Mucosa of stomach (tissue), 1 donor: ENCODE data around the gene PRDM10.
"Not testable (repeated sequence)": the region's sequence is repeated elsewhere in the genome, so short reads cannot be mapped to it uniquely, and the experiment has no call there.

Source experiments
- H3K27me3 ChIP-seq: one replicate; pipeline ENCODE4 v1.7.0; 2013; ENCODE audit warnings: mild to moderate bottlenecking, low read length; ENCODE audit not compliant: control insufficient read depth, insufficient read depth
- H3K36me3 ChIP-seq: one replicate; pipeline ENCODE4 v1.7.0; 2013; ENCODE audit warnings: low read length; ENCODE audit not compliant: control insufficient read depth, insufficient read depth
- H3K4me1 ChIP-seq: one replicate; pipeline ENCODE4 v1.7.0; 2013; ENCODE audit warnings: mild to moderate bottlenecking, low read length; ENCODE audit not compliant: control insufficient read depth, insufficient read depth
- H3K4me3 ChIP-seq: one replicate; pipeline ENCODE4 v1.7.0; 2013; ENCODE audit warnings: low read length
- H3K9ac ChIP-seq: one replicate; pipeline ENCODE4 v1.7.0; 2013; ENCODE audit warnings: mild to moderate bottlenecking, low read length, moderate library complexity
- H3K9me3 ChIP-seq: one replicate; pipeline ENCODE4 v1.7.0; 2013; ENCODE audit warnings: mild to moderate bottlenecking, low read length, moderate library complexity; ENCODE audit not compliant: control insufficient read depth
- donor health status: Pancreatic carcinoma.

The PRDM10 gene

GRCh38 chr11:130031945-130032344 lies 29.3 kb upstream of the PRDM10 start:
- H3K9ac ChIP-seq: no peak overlapping the region
- no peaks in the 10 kb centered on the region for H3K36me3 ChIP-seq
- no peaks in the 10 kb centered on the region for H3K27me3 ChIP-seq
- no peaks in the 10 kb centered on the region for H3K4me1 ChIP-seq
- H3K9me3 ChIP-seq: no peaks in the 10 kb centered on the region
- no peak overlapping the region for H3K4me3 ChIP-seq

GRCh38 chr11:130031056-130031455 lies 28.4 kb upstream of the PRDM10 start:
- no peaks in the 10 kb centered on the region for H3K36me3 ChIP-seq
- no peak overlapping the region for H3K4me3 ChIP-seq
- H3K4me1 ChIP-seq: no peaks in the 10 kb centered on the region
- H3K9ac ChIP-seq: no peak overlapping the region
- H3K27me3 ChIP-seq: no peaks in the 10 kb centered on the region
- no peaks in the 10 kb centered on the region for H3K9me3 ChIP-seq

- H3K4me1 ChIP-seq: no peaks in the 10 kb centered on the region
These were observed 26.5 kb upstream of the PRDM10 start for GRCh38 chr11:130029137-130029536.

GRCh38 chr11:130025371-130025770 lies 22.7 kb upstream of the PRDM10 start:
- Histone ChIP-seq H3K4me1 (no peaks in the 10 kb centered on the region), H3K36me3 (no peaks in the 10 kb centered on the region), H3K9ac (no peak overlapping the region), H3K4me3 (no peak overlapping the region), H3K27me3 (no peaks in the 10 kb centered on the region), H3K9me3 (no peaks in the 10 kb centered on the region)

More at GRCh38 chr11:130029137-130029536, 26.5 kb upstream of the PRDM10 start:
- no peak overlapping the region for H3K4me3 ChIP-seq
- H3K9me3 ChIP-seq: no peaks in the 10 kb centered on the region
- no peaks in the 10 kb centered on the region for H3K36me3 ChIP-seq
- H3K27me3 ChIP-seq: no peaks in the 10 kb centered on the region
- H3K9ac ChIP-seq: no peak overlapping the region

- no peak overlapping the region for H3K9ac ChIP-seq
- H3K4me1 ChIP-seq: no peaks in the 10 kb centered on the region
- H3K27me3 ChIP-seq: no peaks in the 10 kb centered on the region
- H3K9me3 ChIP-seq: no peaks in the 10 kb centered on the region
- no peaks in the 10 kb centered on the region for H3K36me3 ChIP-seq
- H3K4me3 ChIP-seq: no peak overlapping the region
These were observed 21.7 kb upstream of the PRDM10 start for GRCh38 chr11:130024361-130024760.

DNA sequence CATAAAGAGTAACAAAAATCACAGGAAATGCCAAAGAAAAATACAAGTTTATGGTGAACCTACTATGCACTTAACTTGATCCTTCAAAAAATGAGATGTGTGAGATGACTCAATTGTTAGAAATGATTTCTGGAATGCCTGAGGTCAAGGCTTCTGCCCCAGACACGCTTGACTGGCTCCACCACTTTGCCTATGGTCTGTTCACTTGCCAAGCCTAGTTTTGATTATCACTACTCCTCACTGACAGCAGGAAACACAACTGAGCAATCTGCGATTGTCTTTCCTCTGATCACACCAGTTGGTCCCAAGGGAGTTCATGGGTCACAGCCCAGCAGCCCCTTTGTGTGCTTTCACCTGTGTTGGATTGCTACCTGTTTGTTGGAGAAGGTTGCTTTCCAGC lies 20.6 kb upstream of the PRDM10 start:
- no peaks in the 10 kb centered on the region for H3K4me1 ChIP-seq
- no peak overlapping the region for H3K4me3 ChIP-seq
- no peak overlapping the region for H3K9ac ChIP-seq
- no peaks in the 10 kb centered on the region for H3K36me3 ChIP-seq
- H3K9me3 ChIP-seq: no peaks in the 10 kb centered on the region
- no peaks in the 10 kb centered on the region for H3K27me3 ChIP-seq

GRCh38 chr11:130022799-130023198 lies 20.2 kb upstream of the PRDM10 start:
- H3K4me1 ChIP-seq: no peaks in the 10 kb centered on the region
- H3K27me3 ChIP-seq: no peaks in the 10 kb centered on the region
- H3K4me3 ChIP-seq: no peak overlapping the region
- H3K36me3 ChIP-seq: no peaks in the 10 kb centered on the region
- H3K9me3 ChIP-seq: no peaks in the 10 kb centered on the region
- no peak overlapping the region for H3K9ac ChIP-seq

GRCh38 chr11:130021606-130022005 lies 19.0 kb upstream of the PRDM10 start:
- H3K36me3 ChIP-seq, H3K4me3 ChIP-seq, H3K9ac ChIP-seq, H3K27me3 ChIP-seq, H3K9me3 ChIP-seq, H3K4me1 ChIP-seq: not testable (repeated sequence)

DNA sequence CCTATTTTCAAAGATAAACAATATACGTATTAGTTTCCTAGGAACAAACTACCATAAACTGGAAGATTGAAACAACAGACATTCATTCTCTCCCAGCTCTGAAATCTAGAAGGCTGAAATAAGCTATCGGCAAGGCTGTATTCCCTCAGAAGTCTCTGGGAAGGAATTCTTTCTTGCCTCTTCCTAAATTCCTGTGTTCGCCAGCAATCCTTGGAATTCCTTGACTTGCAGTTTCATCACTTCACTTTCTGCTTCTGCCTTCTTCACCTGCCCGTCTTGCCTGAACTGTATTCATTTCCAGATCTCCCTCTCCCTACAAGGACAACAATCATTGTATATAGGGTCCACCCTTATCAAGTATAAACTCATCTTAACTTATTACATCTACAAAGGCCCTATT lies 17.7 kb upstream of the PRDM10 start:
- no peaks in the 10 kb centered on the region for H3K4me1 ChIP-seq
- H3K27me3 ChIP-seq: no peaks in the 10 kb centered on the region
- no peaks in the 10 kb centered on the region for H3K36me3 ChIP-seq
- H3K4me3 ChIP-seq: no peak overlapping the region
- H3K9ac ChIP-seq: no peak overlapping the region
- H3K9me3 ChIP-seq: no peaks in the 10 kb centered on the region

GRCh38 chr11:130015846-130016245 lies 13.2 kb upstream of the PRDM10 start:
- not testable (repeated sequence) for H3K27me3 ChIP-seq, H3K4me3 ChIP-seq, H3K9ac ChIP-seq, H3K4me1 ChIP-seq, H3K9me3 ChIP-seq, H3K36me3 ChIP-seq

- no peaks in the 10 kb centered on the region for H3K9me3 ChIP-seq
- no peaks in the 10 kb centered on the region for H3K36me3 ChIP-seq
- H3K4me1 ChIP-seq: peaks cover 7% of the 10 kb centered on the region
- H3K4me3 ChIP-seq: no peak overlapping the region
- H3K27me3 ChIP-seq: no peaks in the 10 kb centered on the region
- no peak overlapping the region for H3K9ac ChIP-seq
These were observed 5.7 kb upstream of the PRDM10 start for GRCh38 chr11:130008326-130008725.

- Histone ChIP-seq H3K4me1 (peaks cover 7% of the 10 kb centered on the region), H3K4me3 (no peak overlapping the region), H3K9ac (no peak overlapping the region), H3K9me3 (no peaks in the 10 kb centered on the region), H3K27me3 (no peaks in the 10 kb centered on the region), H3K36me3 (no peaks in the 10 kb centered on the region)
These were observed 4.3 kb upstream of the PRDM10 start for GRCh38 chr11:130006929-130007328.

DNA sequence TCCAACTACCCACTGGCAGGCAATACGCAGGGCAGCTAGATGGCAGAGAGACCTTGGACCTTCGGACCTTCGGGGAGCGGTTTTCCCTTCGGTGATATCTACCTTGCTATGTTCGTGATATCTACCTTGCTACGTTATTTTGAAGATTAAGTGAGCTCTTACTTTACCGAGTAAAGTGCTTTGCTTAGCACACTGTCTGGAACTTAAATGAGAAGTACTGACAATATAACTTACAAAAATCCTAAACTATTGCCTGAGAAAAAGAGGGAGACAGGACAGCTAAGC lies 1.0 kb upstream of the PRDM10 start:
- Histone ChIP-seq H3K36me3 (no peaks in the 10 kb centered on the region), H3K27me3 (no peaks in the 10 kb centered on the region), H3K9ac (peak overlapping the region; percentile 90), H3K4me1 (peaks cover 23% of the 10 kb centered on the region), H3K9me3 (no peaks in the 10 kb centered on the region), H3K4me3 (peak overlapping the region; percentile 7)
